Activated CD8-positive, alpha-beta memory T cell treated with anti-CD3 and anti-CD28 coated beads, Interleukin-2, amount 50 U/mL, for 48 hours (primary cell): ENCODE measurements around the gene SLC17A5.
A peak's percentile ranks its signal among the peaks of the same experiment; 100 is the strongest.
"Not testable (repeated sequence)": the region's sequence is repeated elsewhere in the genome, so short reads cannot be mapped to it uniquely, and the experiment has no call there.

Experiments
- DNase-seq: peaks from one replicate; pipeline ENCODE4 v3.0.0-alpha.2; 2020

The SLC17A5 gene

DNA sequence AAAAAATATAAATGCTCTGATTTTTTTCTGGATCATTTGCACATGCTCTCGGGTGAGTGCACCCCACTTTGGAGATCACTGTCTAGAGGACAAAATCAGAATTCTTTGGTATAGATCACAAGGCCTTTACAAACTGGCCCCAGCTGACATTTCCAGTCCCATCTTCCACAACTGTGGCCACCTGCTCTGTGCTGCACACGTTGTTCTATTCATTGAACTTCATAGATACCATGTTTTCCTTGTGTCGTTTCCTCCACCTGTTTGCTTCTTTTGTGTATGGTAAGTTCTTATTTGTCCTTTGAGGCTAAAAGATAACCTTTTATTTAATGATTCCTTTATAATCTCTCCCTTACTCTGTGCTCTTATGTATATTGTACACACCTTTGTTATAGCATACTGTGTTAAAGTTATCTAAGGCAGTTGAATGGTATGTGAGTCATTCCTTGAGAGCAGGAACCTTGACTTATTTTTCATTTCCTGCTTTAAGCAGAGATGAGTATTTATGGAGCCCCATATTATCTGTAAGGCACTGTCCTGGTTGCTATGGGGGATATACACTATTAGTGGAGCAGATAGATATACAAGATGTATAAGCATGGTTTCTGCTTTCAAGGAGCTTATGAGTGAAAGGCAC lies 12.0 kb upstream of the SLC17A5 start:
- no peak for DNase-seq

DNA sequence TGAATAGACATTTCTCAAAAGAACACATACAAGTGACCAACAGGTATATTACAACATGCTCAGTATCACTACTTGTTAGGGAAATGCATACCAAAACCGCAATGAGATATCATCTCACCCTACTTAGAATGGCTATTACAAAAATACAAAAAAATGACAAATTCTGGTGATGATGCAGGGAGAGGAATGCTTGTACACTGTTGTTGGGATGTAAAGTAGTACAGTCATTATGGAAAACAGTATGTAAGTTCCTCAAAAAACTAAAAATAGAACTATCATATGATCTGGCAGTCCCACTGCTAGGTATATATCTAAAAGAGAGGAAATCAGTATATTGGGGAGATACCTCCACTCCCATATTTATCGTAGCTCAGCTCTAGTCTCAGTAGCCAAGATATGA lies 10.9 kb upstream of the SLC17A5 start:
- no peak for DNase-seq

DNA sequence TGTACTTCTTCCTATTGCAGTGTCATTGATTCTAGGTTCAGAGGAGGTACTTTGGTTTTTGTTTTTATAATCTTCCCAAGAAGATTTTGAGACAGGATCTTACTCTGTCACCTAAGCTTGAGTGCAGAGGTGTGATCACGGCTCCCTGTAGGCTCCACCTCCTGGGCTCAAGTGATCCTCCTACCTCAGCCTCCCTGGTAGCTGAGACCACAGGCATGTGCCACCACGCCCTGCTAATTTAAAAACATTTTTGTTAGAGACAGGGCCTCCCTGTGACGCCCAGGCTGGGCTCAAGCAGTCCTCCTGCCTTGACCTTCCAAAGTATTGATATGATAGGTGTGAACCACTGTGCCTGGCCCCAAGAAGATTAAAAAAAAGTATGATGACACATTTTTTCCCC lies 3.4 kb upstream of the SLC17A5 start:
- DNase-seq = no peak

- no peak for DNase-seq
Measured at GRCh38 chr6:73656531-73657145, 2.8 kb upstream of the SLC17A5 start.

DNA sequence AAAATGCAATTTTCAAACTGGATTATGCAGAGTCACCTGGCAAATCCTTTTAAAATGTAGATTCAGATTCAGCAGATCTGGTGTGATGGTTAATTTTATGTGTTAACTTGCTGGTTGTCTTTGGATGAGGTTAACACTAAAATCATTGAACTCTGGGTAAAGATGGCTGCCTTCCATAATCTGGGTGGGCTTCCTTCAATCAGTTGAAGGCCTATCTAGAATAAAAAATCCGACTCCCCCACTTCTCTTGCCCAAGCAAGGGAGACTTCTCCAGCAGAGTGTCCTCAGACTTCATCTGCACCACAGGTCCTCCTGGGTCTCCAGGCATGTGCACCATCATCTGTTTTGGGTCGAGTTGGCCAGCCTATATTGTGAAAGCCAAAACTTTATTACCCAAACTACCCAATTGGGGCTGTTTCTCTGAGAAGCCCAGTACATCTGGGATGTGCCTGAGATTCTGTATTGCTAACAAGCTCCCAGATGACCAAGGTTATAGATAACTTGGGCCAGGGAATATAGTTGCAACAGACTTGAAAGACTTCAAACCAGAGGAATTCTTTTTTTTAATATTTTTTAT lies 1.6 kb upstream of the SLC17A5 start:
- no peak for DNase-seq

GRCh38 chr6:73652637-73653570 lies 888 bp downstream of the SLC17A5 start:
- peak; percentile 78 for DNase-seq

DNA sequence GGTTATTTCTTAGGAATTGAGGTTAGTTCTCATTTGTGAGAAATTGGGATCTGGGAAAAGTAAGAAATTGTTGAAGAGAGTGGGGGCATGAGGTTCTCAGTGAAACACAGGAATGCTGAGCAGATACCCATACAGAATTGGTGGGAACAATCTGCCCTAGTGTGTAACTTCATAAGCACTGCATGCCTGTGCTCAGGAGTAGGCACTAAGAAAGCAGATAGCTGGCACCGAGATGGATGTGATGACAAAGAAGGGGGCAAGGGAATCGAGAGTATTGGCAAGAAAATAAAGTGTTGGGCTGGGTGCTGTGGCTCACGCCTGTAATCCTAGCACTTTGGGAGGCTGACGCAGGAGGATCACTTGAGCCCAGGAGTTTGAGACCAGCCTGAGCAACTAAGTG lies 4.0 kb downstream of the SLC17A5 start:
- no peak for DNase-seq

DNA sequence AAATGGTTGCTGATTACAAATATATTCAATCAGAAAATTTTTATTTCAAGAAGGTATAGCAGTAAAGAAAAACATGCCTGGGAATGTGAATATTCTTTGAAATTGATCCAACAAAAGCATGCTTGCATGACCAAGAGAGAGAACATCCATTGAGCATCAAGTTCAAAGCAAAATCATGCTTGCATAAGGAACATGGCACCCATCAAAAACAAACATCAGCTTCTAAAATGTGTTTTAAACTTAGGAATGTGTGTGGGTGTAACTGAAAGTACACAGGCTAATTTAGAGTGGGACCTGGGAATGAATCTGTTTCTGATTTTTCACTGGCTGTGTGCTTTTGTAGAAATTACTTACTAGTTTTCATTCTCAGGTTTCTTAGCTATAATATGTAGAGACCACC lies 5.6 kb downstream of the SLC17A5 start:
- no peak for DNase-seq

- DNase-seq = no peak
Measured at GRCh38 chr6:73644941-73645591, 8.7 kb downstream of the SLC17A5 start.

GRCh38 chr6:73644030-73644429 lies 9.8 kb downstream of the SLC17A5 start:
- DNase-seq = no peak

DNA sequence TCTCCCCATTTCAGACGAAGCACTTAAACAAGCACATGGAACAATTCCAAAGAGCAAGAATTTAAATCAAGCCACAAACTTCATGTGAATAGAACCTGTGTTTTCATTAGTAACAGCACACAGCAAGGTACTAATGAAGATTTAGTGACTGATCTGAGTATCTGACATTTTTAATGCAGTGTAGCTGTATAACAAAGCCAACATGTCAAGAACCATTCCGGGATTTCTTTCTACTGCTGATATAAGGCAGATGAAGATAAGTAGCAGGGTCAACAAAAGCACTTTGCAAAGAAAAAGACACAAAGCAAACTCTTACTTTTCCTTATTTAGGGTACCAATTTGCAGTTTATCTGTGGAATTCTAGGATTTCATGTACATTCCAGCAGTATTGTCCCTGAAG lies 11.3 kb downstream of the SLC17A5 start:
- DNase-seq = no peak

DNA sequence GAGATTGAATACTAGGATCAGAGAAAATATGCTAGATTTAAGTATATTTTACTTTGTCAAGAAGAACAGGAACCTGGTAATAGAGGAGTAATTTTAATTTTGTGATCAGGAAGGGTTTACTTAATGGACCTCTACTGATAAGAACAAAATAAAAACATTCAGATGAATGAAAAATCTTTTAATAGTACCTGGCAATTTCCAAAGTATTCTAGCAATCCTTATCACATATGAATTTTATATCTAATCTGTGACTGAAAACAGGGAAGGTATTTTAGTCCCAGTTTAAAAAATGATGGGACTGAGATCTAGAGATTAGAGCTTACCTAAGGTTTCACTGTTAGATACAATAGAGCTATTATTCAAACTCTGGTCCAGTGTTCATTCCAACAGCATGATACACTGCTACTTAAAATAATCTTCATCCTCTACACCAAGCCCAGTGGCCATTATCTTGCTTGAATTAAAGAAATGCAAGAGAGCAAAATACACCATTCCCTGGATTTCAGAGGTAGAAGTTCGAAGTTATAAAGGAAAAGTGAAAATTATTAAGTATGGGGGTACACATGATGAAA lies 13.5 kb downstream of the SLC17A5 start:
- no peak for DNase-seq

DNA sequence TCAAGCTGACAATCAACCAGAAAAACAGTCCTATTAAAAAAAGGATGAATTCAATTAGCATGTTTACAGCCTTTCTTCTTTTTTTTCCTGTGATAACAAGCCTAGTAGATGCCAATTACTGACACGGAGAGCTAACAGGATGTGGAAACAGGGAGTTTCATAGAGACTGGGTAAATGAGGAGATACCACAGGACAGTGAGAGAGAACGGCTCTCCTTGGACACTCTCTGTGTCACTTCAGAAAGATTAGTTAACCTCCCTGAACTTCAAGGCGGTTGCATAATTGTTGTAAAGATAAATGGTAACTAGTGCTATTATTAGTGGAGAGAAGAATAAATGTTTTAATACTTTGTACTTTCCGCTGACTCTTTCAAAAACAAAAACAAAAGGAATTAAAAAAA lies 14.8 kb downstream of the SLC17A5 start:
- DNase-seq = no peak

DNA sequence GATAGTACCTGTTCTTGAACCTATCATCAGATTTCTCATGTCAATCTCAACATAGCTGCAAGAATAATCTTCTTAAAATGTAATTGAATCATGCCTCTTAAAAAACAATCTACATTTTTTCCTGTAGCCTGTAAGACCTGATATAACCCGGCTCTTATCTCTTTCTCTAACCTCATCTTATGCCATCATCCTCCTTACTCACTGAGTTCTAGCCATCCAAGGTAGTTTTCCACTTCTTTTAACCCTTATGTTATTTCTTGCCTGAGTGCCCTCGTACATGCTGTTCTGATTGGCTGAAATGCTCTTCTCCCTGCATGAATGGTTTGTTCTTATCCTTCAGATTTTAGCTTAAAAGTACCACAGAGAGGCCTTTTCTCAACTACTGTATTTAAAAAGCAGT lies 16.4 kb downstream of the SLC17A5 start:
- no peak for DNase-seq

DNA sequence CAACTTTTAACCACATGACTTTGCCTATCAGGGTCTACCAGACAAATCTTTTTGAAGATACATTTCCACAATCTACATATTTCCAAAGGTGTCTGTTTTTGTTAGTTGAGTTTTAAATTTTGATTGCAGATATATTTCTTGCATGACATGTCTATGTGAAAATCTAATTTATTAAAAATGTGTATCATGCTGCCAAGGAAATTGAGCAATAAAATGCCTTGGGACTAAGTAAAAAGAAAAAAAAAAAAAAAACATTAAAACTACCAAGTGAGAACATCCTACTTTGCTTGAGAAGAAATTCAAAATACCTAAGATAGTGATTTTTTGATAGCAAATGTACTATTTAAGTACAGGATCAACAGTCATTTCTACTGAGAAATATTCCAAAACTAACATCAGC lies 17.7 kb downstream of the SLC17A5 start:
- DNase-seq = no peak

DNA sequence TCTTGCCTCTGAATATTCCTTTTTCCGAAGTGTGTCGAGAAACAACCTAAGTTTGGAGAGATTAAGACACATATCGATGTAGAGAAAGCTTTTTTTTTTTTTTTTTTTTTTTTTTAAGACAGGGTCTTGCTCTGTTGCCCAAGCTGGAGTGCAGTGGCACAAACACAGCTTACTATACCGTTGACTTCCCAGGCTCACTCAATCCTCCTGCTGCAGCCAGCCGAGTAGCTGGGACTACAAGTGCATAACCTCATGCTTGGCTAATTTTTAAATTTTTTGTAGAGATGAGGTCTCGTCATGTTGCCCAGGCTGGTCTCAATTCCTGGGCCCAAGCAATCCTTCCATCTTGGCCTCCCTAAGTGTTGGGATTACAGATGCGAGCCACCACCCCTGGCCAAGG lies 21.4 kb downstream of the SLC17A5 start:
- no peak for DNase-seq

GRCh38 chr6:73631849-73632248 lies 21.9 kb downstream of the SLC17A5 start:
- no peak for DNase-seq

GRCh38 chr6:73630401-73630800 lies 23.4 kb downstream of the SLC17A5 start:
- no peak for DNase-seq

GRCh38 chr6:73624896-73625295 lies 28.9 kb downstream of the SLC17A5 start:
- no peak for DNase-seq

DNA sequence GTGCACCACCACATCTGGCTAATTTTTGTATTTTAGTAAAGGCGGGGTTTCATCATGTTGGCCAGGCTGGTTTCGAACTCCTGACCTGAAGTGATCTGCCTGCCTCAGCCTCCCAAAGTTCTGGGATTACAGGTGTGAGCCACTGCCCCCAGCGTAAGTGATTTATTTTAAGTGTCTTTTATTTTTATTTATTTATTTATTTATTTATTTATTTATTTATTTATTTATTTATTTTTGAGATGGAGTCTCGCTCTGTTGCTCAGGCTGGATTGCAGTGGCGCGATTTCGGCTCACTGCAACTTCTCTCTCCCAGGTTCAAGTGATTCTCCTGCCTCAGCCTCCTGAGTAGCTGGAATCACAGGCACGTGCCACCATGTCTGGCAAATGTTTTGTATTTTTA lies 30.3 kb downstream of the SLC17A5 start:
- not testable (repeated sequence) for DNase-seq

DNA sequence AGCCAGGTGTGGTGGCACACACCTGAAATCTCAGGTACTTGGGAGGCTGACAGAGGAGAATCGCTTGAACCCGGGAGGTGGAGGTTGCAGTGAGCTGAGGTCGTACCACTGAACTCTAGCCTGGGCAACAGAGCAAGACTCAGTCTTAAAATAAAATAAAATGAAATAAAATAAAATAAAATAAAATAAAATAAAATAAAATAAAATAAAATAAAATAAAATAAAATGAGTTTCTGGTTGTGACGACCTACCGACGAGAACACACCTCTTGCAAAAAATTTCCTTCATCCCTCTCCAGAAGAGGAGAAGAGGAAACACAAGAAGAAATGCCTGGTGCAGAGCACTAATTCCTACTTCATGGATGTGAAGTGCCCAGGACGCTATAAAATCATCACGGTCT lies 35.7 kb downstream of the SLC17A5 start:
- not testable (repeated sequence) for DNase-seq

- DNase-seq = no peak
Measured at GRCh38 chr6:73614802-73615201, 39.0 kb downstream of the SLC17A5 start.
